CD4-positive, alpha-beta T cell treated with Interleukin-15 for 1 hour (primary cell): Measurements from ENCODE around the gene TCTN1.
"Not testable (repeated sequence)": the region's sequence is repeated elsewhere in the genome, so short reads cannot be mapped to it uniquely, and the experiment has no call there.

Source experiments
- DNase-seq: peaks from one replicate; pipeline ENCODE4 v3.0.0-alpha.2; 2020

The TCTN1 gene

DNA sequence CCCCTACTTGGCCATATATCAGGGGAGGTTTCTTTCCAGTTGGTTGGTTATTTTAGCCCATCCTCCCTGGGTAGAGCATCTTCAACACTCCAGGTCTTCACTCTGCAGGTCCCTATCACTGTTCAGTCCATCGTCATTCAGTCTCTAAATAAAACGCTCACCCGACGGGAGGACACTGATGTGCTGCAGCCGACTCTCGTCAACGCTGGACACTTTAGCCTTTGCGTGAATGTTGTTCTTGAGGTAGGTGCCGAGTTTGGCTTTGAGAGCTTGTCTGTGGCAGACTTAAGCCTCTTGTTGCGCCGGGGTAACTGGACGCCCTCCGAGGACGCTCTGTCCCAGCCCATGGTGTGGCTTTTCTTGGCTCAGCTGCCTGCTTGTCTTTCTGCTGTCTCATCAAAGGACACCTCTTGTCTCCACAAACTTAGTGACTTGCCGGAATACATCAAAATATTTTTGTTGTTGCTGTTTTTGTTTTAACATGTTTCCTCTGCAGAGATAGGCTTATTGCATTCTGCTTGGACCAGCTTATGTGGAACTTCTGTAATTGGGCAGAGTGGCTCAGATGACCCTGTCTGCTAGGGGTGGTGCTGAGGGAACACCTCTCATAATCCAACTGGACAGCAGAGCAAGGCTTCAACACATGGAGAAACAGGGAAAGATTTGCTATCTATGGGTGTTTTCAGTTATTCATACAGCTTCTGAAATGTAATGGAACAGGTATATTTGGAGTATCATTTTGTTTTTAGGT lies 26.5 kb downstream of the TCTN1 start:
- DNase-seq = no peak

GRCh38 chr12:110641521-110641920 lies 27.6 kb downstream of the TCTN1 start:
- DNase-seq = no peak

DNA sequence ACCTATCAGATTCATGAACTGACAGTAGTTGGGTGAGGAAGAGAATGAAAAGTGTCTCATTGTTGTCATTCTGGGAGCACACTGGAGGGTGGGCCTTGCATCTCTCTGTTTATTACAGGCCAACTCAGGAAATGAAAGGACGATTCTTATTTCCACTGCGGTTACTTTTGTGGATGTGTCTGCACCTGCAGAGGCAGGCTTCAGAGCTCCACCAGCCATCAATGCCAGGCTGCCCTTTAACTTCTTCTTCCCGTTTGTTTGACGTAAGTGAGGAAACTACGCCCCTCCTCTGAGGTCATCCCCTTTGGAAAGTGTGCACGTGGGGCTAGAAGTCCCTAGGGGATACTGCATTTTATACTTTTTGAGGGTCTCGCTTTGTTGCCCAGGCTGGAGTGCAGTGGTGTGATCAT lies 33.7 kb downstream of the TCTN1 start:
- peak; percentile 81 for DNase-seq

DNA sequence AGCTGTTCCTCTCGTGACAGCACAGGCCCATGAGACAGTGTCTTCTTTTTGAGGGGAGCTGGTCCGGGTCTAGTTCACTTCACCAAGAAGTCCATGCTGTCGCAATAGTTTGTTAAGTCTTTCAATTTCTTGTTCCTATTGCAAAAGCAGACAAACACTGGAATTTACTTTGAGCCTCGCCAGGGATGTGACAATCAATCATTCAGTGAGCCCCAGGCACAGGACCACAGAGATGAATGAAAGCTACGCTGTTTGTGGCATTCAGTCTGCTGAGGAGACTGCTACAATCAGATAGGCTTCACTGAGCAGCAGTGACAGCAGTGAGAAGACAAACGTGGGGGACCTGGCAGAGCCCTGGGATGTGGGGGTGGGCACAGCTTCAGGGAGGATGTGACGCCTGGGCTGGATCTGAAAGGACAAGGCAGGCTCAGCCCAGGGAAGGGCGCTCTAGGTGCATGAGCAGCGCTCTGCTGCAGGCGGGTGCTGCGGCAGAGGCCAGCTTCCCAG lies 35.5 kb downstream of the TCTN1 start:
- no peak for DNase-seq

DNA sequence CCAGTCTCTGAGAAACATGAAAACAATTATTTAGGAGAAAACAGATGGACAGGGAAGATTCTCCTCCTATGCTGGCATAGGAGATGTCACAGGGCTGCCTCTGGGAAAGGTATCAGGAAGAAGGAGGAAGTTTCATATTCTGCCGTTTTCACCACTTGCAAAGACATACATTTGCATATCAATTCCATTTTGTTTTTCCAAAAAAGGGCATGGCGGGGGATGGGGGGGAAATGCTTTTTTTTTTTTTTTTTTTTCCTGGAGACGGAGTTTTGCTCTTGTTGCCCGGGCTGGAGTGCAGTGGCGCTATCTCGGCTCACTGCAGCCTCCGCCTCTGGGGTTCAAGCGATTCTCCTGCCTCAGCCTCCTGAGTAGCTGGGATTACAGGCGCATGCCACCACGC lies 40.3 kb downstream of the TCTN1 start:
- DNase-seq = not testable (repeated sequence)

GRCh38 chr12:110656071-110656655 lies 42.2 kb downstream of the TCTN1 start:
- no peak for DNase-seq

DNA sequence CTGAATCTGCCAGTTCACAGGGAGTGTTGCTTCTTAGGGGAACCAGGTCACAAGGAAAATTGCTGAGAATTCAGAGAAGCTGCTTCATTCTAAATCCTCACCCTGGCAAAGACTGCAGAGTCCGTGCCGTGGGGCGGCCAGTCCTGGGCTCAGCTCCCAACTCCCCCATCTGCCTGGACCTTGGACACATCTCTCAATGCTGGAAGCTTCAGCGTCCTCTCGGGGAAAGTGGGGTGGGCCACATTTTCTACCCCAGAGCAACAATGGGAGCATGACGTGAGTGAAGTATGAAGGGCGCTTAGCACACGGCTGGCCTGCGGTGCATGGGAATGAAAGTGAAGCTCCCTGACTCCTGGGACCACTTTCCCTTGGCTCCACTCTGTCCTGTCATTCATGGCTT lies 43.8 kb downstream of the TCTN1 start:
- DNase-seq = no peak

GRCh38 chr12:110658242-110658641 lies 44.3 kb downstream of the TCTN1 start:
- DNase-seq = no peak

DNA sequence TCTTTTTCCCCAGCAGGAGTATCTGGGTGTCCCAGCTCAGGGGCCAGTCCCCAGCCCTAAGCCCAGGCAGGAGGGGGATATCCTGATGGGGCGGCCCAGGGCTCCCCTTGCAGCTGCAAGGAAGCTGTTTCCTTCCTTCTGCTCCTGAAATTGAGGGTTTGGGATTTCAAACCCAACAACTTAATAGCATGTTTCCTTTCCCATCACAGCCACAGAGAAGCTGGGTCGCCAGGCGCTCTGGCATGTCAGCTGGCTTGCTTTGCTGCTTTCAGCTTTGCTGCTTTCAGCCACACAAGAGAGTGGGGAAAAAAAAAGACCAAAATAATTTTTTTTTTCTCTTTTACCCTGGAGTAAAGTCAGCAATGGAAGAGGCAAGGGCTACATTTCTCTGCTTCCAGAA lies 44.9 kb downstream of the TCTN1 start:
- DNase-seq = no peak

- peak; percentile 84 for DNase-seq
Observed at GRCh38 chr12:110661337-110661972, 47.5 kb downstream of the TCTN1 start.

DNA sequence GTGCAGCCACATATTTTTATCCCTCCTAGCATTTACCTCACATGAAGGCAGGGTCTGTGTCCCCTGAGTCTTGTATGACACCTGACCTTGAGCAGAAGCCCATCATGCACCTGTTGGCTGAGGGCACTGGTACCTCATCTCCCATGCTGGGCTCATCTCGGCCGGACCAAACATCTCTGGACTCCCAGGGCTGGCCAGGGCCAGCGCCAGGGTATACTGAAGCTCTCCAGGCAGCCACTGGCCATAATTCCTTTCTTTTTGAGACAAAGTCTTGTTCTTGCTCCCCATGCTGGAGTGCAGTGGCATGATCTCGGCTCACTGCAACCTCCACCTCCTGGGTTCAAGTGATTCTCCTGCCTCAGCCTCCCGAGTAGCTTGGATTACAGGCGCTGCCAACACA lies 53.0 kb downstream of the TCTN1 start:
- DNase-seq = no peak

- DNase-seq = no peak
Observed at GRCh38 chr12:110667671-110668070, 53.7 kb downstream of the TCTN1 start.

- DNase-seq = no peak
Observed at GRCh38 chr12:110668480-110669192, 54.7 kb downstream of the TCTN1 start.

DNA sequence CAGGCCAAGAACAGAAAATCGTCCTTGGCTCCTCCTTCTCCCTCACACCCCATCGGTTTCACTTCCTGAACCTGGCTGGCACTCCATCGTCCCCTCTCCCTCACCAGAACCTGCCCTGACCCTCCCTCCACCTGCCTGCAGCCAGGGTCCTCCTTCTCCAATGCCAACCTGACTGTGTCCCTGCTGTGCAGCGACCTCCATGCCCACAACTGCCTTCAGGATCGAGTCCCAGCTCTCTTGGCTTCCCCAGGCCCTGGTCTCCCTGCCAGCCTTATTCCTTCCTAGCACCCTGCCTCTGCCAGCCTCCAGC lies 55.2 kb downstream of the TCTN1 start:
- DNase-seq = peak; percentile 35

DNA sequence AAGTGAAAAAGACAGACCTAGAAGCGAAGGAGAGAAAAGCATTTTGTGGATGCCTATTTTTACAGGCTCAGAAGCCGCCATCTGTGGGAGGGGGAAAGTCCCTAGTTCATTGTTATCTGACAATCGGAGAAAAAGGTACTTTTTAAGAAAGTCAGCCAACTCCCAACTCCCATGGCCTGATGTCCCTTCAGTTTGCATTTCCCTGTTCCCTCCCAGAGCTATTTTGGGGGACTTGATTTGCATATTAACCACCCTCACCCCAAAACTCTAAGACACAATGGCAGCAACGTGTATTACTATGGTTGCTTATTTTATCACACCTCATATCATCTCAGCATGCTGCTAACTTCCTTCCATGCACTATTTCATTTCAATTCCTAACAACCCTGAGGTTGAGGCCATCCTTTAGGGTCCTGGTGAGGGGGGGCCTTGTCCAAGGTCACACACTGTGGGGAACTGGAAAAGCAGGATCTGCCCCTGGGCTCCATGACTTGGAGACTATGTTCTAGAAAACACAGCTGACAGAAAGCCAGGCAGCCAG lies 56.3 kb downstream of the TCTN1 start:
- DNase-seq = peak; percentile 39

DNA sequence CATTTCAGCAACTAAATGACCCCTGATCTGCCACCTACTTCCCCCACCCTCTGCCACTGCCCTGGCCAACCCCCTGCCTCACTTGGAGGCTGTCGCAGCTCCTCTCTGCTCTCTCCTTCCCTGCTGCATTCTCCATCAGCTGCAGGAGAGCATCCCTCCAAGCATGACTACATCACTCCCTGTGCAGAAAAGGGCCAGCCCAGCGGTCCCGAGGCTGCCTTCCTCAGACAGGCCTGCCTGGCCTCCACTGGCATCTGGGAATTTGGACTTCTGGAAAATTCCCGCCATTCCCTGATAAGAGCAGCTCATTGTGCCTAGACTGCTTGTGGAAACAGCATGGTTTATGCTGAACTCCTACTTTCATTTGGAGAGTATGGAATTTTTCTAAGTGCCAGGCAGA lies 62.2 kb downstream of the TCTN1 start:
- no peak for DNase-seq

DNA sequence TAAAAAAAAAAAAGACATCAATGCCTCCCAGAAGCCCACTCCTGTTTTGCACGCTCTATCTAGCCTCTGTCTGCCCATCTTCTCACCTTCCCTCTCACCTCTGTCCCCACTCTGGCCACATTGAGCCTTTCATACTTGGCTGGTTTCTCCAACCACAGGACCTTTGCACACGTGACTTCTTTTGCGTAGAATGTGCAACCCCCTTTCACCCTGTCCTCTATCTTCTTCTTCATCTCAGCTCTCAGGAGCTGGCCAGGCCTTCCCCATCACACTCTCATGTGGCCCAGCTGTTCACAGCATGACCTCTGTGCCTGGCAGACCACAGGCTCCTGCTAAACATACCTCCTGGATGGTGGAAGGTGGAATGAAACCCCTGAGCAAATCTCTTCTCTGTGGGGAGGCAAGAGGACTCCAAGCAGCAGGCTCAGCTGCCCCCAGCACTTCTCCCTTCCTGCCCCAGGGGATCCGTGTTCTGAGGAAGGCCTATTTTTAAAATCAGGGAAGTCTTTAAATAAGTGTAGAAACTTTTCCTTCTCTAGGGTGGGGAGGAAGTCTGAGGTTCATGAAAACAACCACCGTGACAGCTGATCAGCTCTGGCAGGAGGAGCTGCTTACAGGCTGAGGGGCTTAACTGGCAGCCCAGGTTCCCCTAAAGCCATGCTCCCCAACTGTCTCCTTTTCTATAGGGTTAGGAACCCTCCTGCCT lies 63.4 kb downstream of the TCTN1 start:
- DNase-seq = peak; percentile 39

DNA sequence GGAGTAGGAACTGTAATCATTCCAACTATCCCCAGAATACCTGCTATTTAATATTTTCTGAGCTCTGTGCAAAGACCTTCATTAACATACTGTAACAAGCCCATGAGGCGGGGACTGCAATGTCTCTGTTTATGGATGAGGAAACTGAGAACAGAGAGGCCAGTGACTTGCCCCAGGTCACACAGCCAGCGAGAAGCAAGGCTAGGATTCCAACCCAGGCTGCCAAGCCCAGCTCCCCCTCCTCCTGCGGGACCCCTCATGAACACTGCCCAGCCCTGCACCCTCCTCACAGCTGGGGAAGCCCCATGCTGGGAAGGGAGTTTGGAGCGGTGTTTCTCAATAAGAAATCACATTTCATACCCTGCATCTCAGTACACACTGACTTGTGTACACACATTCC lies 64.1 kb downstream of the TCTN1 start:
- DNase-seq = no peak

DNA sequence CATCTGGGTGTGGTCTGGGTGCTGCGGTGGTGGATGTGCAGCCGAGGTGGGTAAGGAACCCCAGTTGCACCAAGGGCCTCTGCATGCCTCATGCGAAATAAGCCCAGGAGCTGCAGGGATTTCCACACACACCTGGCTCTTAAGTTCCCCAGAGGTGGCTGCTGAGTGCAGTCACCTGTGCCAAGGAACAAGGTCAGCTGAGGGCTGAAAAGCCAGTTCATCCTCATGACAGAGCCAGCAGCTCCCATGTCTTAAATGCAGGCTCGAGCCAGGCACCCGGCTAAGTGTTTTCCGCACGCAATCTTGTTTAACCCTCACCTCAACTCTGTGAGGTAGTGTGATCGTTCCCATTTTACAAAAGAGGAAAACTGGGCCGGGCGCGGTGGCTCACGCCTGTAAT lies 65.3 kb downstream of the TCTN1 start:
- no peak for DNase-seq

GRCh38 chr12:110680032-110680431 lies 66.1 kb downstream of the TCTN1 start:
- no peak for DNase-seq

DNA sequence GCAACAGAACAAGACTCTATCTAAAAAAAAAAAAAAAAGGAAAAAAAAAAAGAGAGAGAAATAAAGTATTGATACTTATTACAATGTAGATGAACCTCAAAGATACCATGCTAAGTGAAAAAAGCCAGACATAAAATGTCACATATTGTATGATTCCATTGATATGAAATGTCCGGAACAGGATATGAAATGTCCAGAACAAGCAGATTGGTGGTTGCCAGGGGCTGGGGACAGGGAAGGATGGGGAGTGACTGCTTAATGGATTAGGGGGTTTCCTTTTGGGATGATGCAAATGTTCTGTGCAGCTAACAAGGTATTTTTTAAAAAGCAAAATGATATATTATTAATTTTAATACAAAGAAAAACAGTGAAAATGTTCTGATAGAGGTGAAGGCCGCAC lies 70.0 kb downstream of the TCTN1 start:
- DNase-seq = no peak

DNA sequence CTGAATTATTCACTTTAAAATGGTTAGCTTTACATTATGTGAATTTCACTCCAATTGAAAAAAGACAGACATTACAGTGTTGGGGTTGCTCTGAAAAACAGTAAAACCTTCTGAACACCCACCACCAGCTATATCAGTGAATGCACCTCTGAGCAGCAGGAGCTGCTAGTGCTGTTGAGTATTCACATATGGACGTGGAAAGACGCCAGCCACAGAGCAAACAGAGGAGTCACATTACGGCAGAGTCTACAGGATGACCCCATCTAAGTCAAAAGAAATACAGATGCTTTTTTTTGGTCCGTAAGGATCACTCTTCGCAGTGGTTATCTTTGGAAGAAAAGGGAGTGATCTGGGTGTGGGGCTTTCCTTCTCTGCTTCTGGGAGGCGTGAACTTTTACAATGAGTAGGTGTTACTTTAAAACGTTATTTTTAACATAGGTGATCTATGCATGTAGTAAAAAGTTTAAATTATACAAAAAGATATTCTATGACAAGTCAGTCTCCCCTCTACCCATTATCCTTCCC lies 70.4 kb downstream of the TCTN1 start:
- no peak for DNase-seq
